GM23338 (cell line): ENCODE data around the gene GRIA3. TPM values are rescaled to one million over a fixed set of nuclear protein-coding genes. Genes with fewer than 3 reads are reported as not detected.

Experiments used
- ATAC-seq: fragments of 200-7000 bp; cut with Tn5 transposase; 3 replicates; pipeline ENCODE4 v1.9.1; 2020
- DNase-seq: peaks from one replicate; pipeline ENCODE4 v3.0.0-alpha.2; 2015; ENCODE audit warnings: low spot score
- H2AFZ ChIP-seq: fragments of 200-600 bp; sonication (generic); 2 replicates; pipeline ENCODE4 v1.8.0; 2016; ENCODE audit warnings: antibody characterized with exemption, mild to moderate bottlenecking, moderate library complexity
- H3F3A ChIP-seq: fragments of 200-600 bp; sonication (generic); replicated peaks from 2 replicates; pipeline ENCODE4 v1.8.0; 2017; ENCODE audit warnings: antibody characterized with exemption, mixed run types, low read depth
- H3K27ac ChIP-seq: fragments of 200-600 bp; sonication (generic); 2 replicates; pipeline ENCODE4 v1.6.1; 2016; ENCODE audit warnings: low read depth
- H3K27me3 ChIP-seq: fragments of 200-600 bp; sonication (generic); 2 replicates; pipeline ENCODE4 v1.8.0; 2016; ENCODE audit warnings: mild to moderate bottlenecking, mixed run types, moderate library complexity; ENCODE audit not compliant: insufficient read depth
- H3K36me3 ChIP-seq: fragments of 200-600 bp; sonication (generic); 2 replicates; pipeline ENCODE4 v1.8.0; 2016; ENCODE audit warnings: mild to moderate bottlenecking; ENCODE audit not compliant: insufficient read depth
- H3K4me1 ChIP-seq: fragments of 200-600 bp; sonication (generic); 2 replicates; pipeline ENCODE4 v1.8.0; 2016; ENCODE audit warnings: mild to moderate bottlenecking, moderate library complexity; ENCODE audit not compliant: insufficient read depth
- H3K4me2 ChIP-seq: fragments of 200-600 bp; sonication (generic); 2 replicates; pipeline ENCODE4 v1.7.1; 2017; ENCODE audit warnings: mixed run types
- H3K4me3 ChIP-seq: fragments of 200-600 bp; sonication (generic); 2 replicates; pipeline ENCODE4 v1.6.1; 2016; ENCODE audit warnings: mixed run types
- H3K79me2 ChIP-seq: fragments of 200-600 bp; sonication (generic); replicated peaks from 2 replicates; pipeline ENCODE4 v1.8.0; 2017; ENCODE audit warnings: mild to moderate bottlenecking; ENCODE audit not compliant: insufficient read depth
- H3K9me2 ChIP-seq: fragments of 200-600 bp; sonication (generic); 2 replicates; pipeline ENCODE4 v1.8.0; 2017; ENCODE audit not compliant: insufficient read depth
- H4K20me1 ChIP-seq: fragments of 200-600 bp; sonication (generic); replicated peaks from 2 replicates; pipeline ENCODE4 v1.8.0; 2017; ENCODE audit warnings: mild to moderate bottlenecking; ENCODE audit not compliant: insufficient read depth
- H3K27ac Mint-ChIP-seq: 2 replicates; pipeline ENCODE4 v1.8.0; 2020; ENCODE audit warnings: inconsistent platforms, mild to moderate bottlenecking, moderate library complexity, mixed read lengths
- H3K27me3 Mint-ChIP-seq: 3 replicates; pipeline ENCODE4 v1.8.0; 2022; ENCODE audit warnings: low read depth, mild to moderate bottlenecking, moderate library complexity, mixed read lengths, inconsistent platforms; ENCODE audit not compliant: insufficient read depth, poor library complexity
- H3K36me3 Mint-ChIP-seq: 3 replicates; pipeline ENCODE4 v1.8.0; 2021; ENCODE audit warnings: low read depth, mild to moderate bottlenecking, inconsistent platforms, moderate library complexity, mixed read lengths
- H3K4me1 Mint-ChIP-seq: 3 replicates; pipeline ENCODE4 v1.8.0; 2020; ENCODE audit warnings: mild to moderate bottlenecking, inconsistent platforms, mixed read lengths
- H3K4me3 Mint-ChIP-seq: 3 replicates; pipeline ENCODE4 v1.8.0; 2021; ENCODE audit warnings: moderate library complexity, mild to moderate bottlenecking, inconsistent platforms, mixed read lengths
- H3K9me3 Mint-ChIP-seq: 3 replicates; pipeline ENCODE4 v1.8.0; 2020; ENCODE audit warnings: moderate library complexity, mild to moderate bottlenecking, inconsistent platforms, mixed read lengths
- CREB1 ChIP-seq: fragments of 250-450 bp; sonication (Bioruptor Pico); IDR thresholded peaks from 2 replicates; pipeline ENCODE4 v1.5.0; 2020; ENCODE audit warnings: low read depth, mild to moderate bottlenecking, moderate library complexity
- EZH2 ChIP-seq: fragments of 200-600 bp; sonication (generic); IDR thresholded peaks from one replicate; pipeline ENCODE4 v1.8.0; 2017; ENCODE audit warnings: antibody characterized with exemption, mild to moderate bottlenecking, low read depth; ENCODE audit not compliant: unreplicated experiment
- EZH2phosphoT487 ChIP-seq: fragments of 200-600 bp; sonication (generic); IDR thresholded peaks from one replicate; pipeline ENCODE4 v1.8.1; 2018; ENCODE audit warnings: antibody characterized with exemption; ENCODE audit not compliant: unreplicated experiment
- JUNB ChIP-seq: IDR thresholded peaks from one replicate; pipeline ENCODE4 v1.6.1; 2016; ENCODE audit warnings: antibody characterized with exemption; ENCODE audit not compliant: unreplicated experiment
- NANOG ChIP-seq: IDR thresholded peaks from 2 replicates; pipeline ENCODE4 v1.6.1; 2016; ENCODE audit warnings: antibody characterized with exemption, borderline replicate concordance
- POLR2AphosphoS5 ChIP-seq: IDR thresholded peaks from 2 replicates; pipeline ENCODE4 v1.6.1; 2016; ENCODE audit warnings: antibody characterized with exemption, low read depth
- STAT1 ChIP-seq: IDR thresholded peaks from one replicate; pipeline ENCODE4 v1.6.1; 2016; ENCODE audit warnings: antibody characterized with exemption; ENCODE audit not compliant: unreplicated experiment
- ZNF114 ChIP-seq: fragments of 250-450 bp; sonication (Bioruptor Pico); IDR thresholded peaks from 2 replicates; pipeline ENCODE4 v1.5.0; 2020; ENCODE audit warnings: mild to moderate bottlenecking, moderate library complexity
- ZNF331 ChIP-seq: fragments of 250-450 bp; sonication (Bioruptor Pico); IDR thresholded peaks from 2 replicates; pipeline ENCODE4 v1.5.0; 2020; ENCODE audit warnings: low read depth, mild to moderate bottlenecking, moderate library complexity
- polyA plus RNA-seq: library from polyadenylated mRNA; unstranded; fragments of >200 nt; fragmentation: Nextera tagmentation; extraction: Ambion mirVana; gene quantifications from 2 replicates; pipeline ENCODE4 v1.2.1, GENCODE V29; 2016
- total RNA-seq: library from RNA; depleted of rRNA; stranded (reverse); fragments of >200 nt; shearing (Covaris generic); gene quantifications from 2 replicates; pipeline ENCODE4 v1.2.3, GENCODE V29; 2014
- TF ChIP-seq, protein P1 (sequence below): IDR thresholded peaks from one replicate; pipeline ENCODE4 v1.6.1; 2018; ENCODE audit warnings: antibody characterized with exemption; ENCODE audit not compliant: unreplicated experiment
- TF ChIP-seq, protein P2 (sequence below), 2 experiments: fragments of 200-600 bp in 1 of 2; sonication (generic) in 1 of 2; conservative IDR thresholded peaks; 2 replicates each; pipeline versions ENCODE4 v1.5.1 to v1.6.1; 2016 to 2017; ENCODE audit warnings: antibody characterized with exemption in 2 of 2, low read depth in 2 of 2, mild to moderate bottlenecking in 2 of 2, moderate library complexity in 1 of 2
- TF ChIP-seq, protein P3 (sequence below): fragments of 250-450 bp; sonication (Bioruptor Pico); IDR thresholded peaks from 2 replicates; pipeline ENCODE4 v1.5.0; 2020; ENCODE audit warnings: mild to moderate bottlenecking, moderate library complexity
- TF ChIP-seq, protein P4 (sequence below): IDR thresholded peaks from 2 replicates; pipeline ENCODE4 v1.6.1; 2016; ENCODE audit warnings: antibody characterized with exemption

Gene GRIA3
- total and polyA plus RNA-seq, 2 experiments from 2014 or later, result 2.7 to 5.6 TPM

DNA sequence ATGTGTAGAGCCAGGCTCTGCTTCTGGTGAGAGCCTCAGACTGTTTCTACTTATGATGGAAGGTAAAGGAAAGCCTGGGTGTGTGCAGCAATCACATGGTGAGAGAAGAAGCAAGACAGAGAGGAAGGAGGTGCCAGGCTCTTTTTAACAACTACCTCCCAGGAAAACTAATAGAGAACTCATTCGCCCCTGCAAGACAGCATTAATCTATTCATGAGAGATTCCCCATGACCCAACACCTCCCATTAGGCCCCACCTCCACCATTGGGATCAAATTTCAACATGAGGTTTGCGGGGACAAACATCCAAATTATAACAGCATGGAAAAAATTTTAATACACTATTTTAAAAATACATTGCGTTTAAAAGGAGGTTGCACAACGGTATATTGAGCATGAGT lies 24.7 kb upstream of the GRIA3 start:
- no peaks in the 10 kb centered on the region for H3F3A ChIP-seq
- TF ChIP-seq, protein P1, sequence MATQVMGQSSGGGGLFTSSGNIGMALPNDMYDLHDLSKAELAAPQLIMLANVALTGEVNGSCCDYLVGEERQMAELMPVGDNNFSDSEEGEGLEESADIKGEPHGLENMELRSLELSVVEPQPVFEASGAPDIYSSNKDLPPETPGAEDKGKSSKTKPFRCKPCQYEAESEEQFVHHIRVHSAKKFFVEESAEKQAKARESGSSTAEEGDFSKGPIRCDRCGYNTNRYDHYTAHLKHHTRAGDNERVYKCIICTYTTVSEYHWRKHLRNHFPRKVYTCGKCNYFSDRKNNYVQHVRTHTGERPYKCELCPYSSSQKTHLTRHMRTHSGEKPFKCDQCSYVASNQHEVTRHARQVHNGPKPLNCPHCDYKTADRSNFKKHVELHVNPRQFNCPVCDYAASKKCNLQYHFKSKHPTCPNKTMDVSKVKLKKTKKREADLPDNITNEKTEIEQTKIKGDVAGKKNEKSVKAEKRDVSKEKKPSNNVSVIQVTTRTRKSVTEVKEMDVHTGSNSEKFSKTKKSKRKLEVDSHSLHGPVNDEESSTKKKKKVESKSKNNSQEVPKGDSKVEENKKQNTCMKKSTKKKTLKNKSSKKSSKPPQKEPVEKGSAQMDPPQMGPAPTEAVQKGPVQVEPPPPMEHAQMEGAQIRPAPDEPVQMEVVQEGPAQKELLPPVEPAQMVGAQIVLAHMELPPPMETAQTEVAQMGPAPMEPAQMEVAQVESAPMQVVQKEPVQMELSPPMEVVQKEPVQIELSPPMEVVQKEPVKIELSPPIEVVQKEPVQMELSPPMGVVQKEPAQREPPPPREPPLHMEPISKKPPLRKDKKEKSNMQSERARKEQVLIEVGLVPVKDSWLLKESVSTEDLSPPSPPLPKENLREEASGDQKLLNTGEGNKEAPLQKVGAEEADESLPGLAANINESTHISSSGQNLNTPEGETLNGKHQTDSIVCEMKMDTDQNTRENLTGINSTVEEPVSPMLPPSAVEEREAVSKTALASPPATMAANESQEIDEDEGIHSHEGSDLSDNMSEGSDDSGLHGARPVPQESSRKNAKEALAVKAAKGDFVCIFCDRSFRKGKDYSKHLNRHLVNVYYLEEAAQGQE, result no peak
- no peak for TF ChIP-seq EZH2
- TF ChIP-seq STAT1, result no peak
- TF ChIP-seq, protein P2, sequence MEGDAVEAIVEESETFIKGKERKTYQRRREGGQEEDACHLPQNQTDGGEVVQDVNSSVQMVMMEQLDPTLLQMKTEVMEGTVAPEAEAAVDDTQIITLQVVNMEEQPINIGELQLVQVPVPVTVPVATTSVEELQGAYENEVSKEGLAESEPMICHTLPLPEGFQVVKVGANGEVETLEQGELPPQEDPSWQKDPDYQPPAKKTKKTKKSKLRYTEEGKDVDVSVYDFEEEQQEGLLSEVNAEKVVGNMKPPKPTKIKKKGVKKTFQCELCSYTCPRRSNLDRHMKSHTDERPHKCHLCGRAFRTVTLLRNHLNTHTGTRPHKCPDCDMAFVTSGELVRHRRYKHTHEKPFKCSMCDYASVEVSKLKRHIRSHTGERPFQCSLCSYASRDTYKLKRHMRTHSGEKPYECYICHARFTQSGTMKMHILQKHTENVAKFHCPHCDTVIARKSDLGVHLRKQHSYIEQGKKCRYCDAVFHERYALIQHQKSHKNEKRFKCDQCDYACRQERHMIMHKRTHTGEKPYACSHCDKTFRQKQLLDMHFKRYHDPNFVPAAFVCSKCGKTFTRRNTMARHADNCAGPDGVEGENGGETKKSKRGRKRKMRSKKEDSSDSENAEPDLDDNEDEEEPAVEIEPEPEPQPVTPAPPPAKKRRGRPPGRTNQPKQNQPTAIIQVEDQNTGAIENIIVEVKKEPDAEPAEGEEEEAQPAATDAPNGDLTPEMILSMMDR (conservative IDR thresholded peaks at IDR 0.05; ENCODE audit: low read depth in 2 of 2), result no peak
- no peak for TF ChIP-seq NANOG
- no peak for TF ChIP-seq EZH2phosphoT487
- TF ChIP-seq JUNB, result no peak
- no peak for TF ChIP-seq CREB1 (CRISPR knock-in tag)
- no peak for TF ChIP-seq POLR2AphosphoS5
- no peak for TF ChIP-seq ZNF114
- TF ChIP-seq ZNF331 (CRISPR knock-in tag), result no peak
- TF ChIP-seq, protein P3, sequence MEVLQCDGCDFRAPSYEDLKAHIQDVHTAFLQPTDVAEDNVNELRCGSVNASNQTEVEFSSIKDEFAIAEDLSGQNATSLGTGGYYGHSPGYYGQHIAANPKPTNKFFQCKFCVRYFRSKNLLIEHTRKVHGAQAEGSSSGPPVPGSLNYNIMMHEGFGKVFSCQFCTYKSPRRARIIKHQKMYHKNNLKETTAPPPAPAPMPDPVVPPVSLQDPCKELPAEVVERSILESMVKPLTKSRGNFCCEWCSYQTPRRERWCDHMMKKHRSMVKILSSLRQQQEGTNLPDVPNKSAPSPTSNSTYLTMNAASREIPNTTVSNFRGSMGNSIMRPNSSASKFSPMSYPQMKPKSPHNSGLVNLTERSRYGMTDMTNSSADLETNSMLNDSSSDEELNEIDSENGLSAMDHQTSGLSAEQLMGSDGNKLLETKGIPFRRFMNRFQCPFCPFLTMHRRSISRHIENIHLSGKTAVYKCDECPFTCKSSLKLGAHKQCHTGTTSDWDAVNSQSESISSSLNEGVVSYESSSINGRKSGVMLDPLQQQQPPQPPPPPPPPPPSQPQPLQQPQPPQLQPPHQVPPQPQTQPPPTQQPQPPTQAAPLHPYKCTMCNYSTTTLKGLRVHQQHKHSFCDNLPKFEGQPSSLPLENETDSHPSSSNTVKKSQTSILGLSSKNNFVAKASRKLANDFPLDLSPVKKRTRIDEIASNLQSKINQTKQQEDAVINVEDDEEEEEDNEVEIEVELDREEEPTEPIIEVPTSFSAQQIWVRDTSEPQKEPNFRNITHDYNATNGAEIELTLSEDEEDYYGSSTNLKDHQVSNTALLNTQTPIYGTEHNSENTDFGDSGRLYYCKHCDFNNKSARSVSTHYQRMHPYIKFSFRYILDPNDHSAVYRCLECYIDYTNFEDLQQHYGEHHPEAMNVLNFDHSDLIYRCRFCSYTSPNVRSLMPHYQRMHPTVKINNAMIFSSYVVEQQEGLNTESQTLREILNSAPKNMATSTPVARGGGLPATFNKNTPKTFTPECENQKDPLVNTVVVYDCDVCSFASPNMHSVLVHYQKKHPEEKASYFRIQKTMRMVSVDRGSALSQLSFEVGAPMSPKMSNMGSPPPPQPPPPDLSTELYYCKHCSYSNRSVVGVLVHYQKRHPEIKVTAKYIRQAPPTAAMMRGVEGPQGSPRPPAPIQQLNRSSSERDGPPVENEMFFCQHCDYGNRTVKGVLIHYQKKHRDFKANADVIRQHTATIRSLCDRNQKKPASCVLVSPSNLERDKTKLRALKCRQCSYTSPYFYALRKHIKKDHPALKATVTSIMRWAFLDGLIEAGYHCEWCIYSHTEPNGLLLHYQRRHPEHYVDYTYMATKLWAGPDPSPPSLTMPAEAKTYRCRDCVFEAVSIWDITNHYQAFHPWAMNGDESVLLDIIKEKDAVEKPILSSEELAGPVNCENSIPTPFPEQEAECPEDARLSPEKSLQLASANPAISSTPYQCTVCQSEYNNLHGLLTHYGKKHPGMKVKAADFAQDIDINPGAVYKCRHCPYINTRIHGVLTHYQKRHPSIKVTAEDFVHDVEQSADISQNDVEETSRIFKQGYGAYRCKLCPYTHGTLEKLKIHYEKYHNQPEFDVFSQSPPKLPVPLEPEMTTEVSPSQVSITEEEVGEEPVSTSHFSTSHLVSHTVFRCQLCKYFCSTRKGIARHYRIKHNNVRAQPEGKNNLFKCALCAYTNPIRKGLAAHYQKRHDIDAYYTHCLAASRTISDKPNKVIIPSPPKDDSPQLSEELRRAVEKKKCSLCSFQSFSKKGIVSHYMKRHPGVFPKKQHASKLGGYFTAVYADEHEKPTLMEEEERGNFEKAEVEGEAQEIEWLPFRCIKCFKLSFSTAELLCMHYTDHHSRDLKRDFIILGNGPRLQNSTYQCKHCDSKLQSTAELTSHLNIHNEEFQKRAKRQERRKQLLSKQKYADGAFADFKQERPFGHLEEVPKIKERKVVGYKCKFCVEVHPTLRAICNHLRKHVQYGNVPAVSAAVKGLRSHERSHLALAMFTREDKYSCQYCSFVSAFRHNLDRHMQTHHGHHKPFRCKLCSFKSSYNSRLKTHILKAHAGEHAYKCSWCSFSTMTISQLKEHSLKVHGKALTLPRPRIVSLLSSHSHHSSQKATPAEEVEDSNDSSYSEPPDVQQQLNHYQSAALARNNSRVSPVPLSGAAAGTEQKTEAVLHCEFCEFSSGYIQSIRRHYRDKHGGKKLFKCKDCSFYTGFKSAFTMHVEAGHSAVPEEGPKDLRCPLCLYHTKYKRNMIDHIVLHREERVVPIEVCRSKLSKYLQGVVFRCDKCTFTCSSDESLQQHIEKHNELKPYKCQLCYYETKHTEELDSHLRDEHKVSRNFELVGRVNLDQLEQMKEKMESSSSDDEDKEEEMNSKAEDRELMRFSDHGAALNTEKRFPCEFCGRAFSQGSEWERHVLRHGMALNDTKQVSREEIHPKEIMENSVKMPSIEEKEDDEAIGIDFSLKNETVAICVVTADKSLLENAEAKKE, result no peak
- TF ChIP-seq, protein P4, sequence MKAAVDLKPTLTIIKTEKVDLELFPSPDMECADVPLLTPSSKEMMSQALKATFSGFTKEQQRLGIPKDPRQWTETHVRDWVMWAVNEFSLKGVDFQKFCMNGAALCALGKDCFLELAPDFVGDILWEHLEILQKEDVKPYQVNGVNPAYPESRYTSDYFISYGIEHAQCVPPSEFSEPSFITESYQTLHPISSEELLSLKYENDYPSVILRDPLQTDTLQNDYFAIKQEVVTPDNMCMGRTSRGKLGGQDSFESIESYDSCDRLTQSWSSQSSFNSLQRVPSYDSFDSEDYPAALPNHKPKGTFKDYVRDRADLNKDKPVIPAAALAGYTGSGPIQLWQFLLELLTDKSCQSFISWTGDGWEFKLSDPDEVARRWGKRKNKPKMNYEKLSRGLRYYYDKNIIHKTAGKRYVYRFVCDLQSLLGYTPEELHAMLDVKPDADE, result no peak

More for the DNA sequence above, 24.7 kb upstream of the GRIA3 start:
- H3K4me1 ChIP-seq, result no peaks in the 10 kb centered on the region
- no peak overlapping the region for H3K4me2 ChIP-seq
- Mint-ChIP-seq H3K4me1 (peaks cover 13% of the 10 kb centered on the region; the same call in 2 of the 3 replicates), H3K27ac (no peak overlapping the region), H3K27me3 (no peaks in the 10 kb centered on the region), H3K4me3 (no peak overlapping the region), H3K36me3 (peaks cover 2% of the 10 kb centered on the region; the same call in 1 of the 3 replicates), H3K9me3 (peaks cover 5% of the 10 kb centered on the region; the same call in 2 of the 3 replicates)
- no peak overlapping the region for H2AFZ ChIP-seq
- no peaks in the 10 kb centered on the region for H4K20me1 ChIP-seq
- no peaks in the 10 kb centered on the region for H3K79me2 ChIP-seq
- no peak overlapping the region for H3K4me3 ChIP-seq
- H3K27ac ChIP-seq, result no peak overlapping the region
- no peaks in the 10 kb centered on the region for H3K27me3 ChIP-seq
- no peaks in the 10 kb centered on the region for H3K36me3 ChIP-seq
- ATAC-seq, result no peak
- DNase-seq, result no peak
- no peaks in the 10 kb centered on the region for H3K9me2 ChIP-seq
